Measurements from ENCODE around the gene GLP1R.

Gene GLP1R

DNA sequence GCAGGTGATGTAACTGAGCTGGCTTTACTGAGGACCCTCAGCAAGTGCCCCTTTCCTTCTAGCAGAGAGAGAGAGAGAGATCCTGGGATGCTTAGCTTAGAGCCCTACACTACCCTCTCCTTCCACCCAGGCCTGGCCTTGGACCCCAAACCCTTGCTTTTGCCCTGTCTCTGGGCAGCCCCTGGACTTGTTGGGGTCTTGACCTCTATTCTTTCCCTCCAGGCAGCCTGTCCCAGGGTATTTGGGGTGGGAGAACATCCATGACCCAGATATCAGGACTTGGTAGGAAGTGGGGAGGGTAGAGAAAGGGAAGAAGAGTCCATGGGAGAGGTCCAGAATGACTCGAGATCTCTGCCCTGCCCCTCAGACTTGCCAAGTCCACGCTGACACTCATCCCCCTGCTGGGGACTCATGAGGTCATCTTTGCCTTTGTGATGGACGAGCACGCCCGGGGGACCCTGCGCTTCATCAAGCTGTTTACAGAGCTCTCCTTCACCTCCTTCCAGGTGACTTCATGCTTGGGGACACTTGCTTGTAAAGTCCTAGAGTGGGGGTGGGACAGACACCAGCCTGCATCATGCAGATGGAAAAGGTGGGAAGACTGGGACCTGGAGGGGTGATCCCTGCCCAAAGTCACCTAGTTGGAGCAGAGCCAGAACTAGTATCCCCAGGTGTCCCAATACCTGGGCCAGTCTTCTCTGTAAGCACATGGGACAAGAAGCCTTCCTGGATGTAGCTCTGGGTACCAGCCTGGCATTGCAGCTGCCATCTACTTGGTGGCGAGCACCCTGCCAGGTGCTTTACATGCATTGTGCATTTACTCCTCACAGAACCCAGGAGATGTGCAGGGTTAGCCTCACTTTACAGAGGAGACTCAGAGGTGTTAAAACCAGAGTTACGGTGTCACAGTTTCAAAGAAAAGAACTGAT, 30.9 kb downstream of the GLP1R start:
- TF ChIP-seq GATA3 (IDR thresholded peaks at IDR 0.05; ENCODE audit: low read depth, low read length) (no peak), GATA2 (IDR thresholded peaks at IDR 0.05; ENCODE audit: low read depth, low read length) (no peak)

DNA sequence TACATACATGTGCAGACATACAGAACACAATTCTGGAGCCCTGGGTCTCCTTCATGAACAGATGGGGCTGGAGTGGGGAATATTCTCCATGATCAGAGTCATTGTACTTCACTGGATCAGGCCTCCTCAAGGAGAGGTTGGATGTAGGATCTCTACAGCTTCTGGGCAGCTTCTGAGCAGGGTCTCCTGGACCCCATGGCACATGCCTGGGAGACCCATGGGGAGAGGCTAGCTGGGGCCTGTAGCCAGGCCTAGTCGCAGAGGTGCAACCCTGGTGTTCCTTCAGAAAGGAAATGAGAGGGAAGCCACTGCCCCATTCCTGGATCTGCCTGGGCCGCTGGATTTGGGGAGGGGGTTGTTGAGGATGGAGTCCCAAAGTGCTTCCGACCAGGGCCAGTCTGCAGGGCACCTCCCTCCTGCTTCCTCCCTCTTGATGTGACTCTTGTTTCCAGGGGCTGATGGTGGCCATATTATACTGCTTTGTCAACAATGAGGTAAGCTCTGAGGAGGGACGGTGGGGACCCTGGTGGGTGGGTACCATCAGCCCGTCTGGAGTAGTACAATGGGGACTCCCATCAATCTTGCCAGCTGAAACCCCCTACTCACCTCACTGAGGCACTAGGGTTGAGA, 31.8 kb downstream of the GLP1R start:
- no peak for TF ChIP-seq GATA2 (IDR thresholded peaks at IDR 0.05; ENCODE audit: low read depth, low read length)
- TF ChIP-seq GATA3 (IDR thresholded peaks at IDR 0.05; ENCODE audit: low read depth, low read length): no peak

DNA sequence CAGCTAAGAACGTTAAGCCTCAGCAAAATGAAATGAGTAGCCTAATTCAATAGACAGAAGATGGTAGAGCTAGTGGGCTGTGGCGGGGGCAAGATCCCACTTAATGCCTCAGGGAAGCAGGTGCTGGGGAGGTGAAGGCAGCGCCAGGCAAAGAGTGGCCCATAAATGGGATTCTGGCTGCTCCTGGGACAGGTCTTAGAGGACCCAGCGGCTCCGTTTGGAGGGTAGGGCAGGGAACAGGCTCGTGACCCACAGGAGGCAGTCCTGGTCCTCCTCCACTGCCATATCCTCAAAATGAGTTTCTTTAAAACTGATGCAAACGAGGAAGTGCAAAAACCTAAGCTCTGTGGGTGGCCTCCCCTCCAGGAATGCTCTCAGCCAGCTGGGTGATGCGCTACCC, 33.7 kb downstream of the GLP1R start:
- TF ChIP-seq GATA2 (IDR thresholded peaks at IDR 0.05; ENCODE audit: low read depth, low read length): no peak
- TF ChIP-seq GATA3 (IDR thresholded peaks at IDR 0.05; ENCODE audit: low read depth, low read length): no peak

DNA sequence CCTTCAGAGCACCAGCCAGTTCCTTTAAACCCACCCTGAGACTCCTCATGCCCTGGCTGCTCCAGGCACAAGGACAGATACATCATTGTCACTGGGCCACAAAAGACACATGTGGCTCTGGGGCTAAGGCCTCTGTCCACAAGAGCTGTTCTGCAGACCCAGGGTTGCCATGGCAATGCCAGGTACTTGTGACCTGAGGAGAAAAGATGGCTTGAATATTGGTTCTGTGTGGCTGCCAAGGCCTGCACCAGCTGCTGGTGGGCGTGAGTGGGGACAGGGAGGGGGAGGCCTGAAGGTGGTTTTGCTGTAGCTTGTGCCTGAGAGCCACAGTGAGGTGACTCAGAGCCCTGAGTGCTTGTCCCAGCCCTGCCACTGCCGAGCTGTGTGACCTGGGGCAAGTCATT, 34.7 kb downstream of the GLP1R start:
- no peak for TF ChIP-seq GATA2 (IDR thresholded peaks at IDR 0.05; ENCODE audit: low read depth, low read length)
- TF ChIP-seq GATA3 (IDR thresholded peaks at IDR 0.05; ENCODE audit: low read depth, low read length): no peak

DNA sequence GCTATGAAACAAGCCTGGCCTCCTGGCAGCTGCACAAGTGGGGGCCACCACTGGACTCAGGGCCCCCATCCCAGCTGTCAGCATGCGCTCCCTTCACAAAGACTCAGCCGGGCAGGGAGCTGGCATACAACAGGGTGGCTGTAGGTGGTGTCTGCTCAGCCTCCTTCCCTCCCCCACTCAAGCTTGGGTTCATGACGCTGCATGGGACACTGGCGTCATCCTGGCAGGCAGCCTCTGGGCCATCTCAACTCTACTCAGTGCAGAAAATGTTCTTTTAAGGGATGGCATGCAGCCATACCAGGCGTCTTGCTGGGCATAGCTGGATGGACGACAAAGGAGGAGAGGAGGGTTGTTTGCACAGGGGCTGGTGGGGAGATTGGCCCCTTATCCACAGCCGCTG, 35.9 kb downstream of the GLP1R start:
- TF ChIP-seq GATA3 (IDR thresholded peaks at IDR 0.05; ENCODE audit: low read depth, low read length): no peak

DNA sequence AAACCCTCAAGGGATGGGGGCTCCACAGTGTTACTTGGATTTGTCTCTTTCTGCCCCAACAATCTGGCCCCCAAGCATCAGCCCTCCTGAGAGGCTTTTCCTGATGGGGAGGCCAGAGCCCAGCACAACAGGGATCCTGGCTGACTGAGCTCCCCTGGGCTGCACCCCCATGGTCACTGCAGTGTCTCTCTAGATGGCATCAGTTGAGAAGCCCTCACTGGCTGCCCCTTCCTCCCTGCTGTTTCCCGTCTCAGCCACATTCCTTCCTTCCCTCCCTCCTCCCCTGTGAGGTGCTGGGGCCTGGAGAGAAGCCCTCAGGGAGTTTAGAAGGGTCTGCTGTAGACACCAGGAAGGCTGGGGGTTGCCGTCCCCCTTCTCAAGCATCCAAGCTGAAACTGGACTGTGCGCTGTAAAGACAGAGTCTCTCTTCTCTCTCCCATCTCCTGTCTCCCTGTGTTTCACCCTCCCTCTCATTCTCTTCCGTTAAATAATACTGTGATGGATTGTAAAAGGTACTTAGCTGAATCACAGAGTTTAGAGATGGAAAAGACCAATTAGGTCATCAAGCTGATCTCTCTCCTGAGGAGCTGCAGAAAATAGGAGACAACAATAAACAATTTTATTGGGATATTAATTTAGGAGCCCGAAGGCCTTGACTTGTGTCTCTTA, 36.7 kb downstream of the GLP1R start:
- TF ChIP-seq GATA2 (IDR thresholded peaks at IDR 0.05; ENCODE audit: low read depth, low read length) (no peak), GATA3 (IDR thresholded peaks at IDR 0.05; ENCODE audit: low read depth, low read length) (no peak)

DNA sequence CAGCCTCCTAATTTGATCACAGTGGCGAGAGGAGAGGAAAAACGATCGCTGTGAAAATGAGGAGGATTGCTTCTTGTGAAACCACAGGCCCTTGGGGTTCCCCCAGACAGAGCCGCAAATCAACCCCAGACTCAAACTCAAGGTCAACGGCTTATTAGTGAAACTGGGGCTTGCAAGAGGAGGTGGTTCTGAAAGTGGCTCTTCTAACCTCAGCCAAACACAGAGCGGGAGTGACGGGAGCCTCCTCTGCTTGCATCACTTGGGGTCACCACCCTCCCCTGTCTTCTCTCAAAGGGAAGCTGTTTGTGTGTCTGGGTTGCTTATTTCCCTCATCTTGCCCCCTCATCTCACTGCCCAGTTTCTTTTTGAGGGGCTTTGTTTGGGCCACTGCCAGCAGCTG, 37.7 kb downstream of the GLP1R start:
- no peak for TF ChIP-seq GATA2 (IDR thresholded peaks at IDR 0.05; ENCODE audit: low read depth, low read length)
- no peak for TF ChIP-seq GATA3 (IDR thresholded peaks at IDR 0.05; ENCODE audit: low read depth, low read length)

DNA sequence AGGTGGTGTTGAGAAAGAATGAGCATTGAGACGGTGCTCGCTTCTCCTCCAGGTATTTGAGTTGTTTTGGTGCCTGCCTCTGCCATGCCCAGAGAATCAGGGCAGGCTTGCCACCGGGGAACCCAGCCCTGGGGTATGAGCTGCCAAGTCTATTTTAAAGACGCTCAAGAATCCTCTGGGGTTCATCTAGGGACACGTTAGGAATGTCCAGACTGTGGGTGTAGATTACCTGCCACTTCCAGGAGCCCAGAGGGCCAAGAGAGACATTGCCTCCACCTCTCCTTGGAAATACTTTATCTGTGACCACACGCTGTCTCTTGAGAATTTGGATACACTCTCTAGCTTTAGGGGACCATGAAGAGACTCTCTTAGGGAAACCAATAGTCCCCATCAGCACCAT, 38.1 kb downstream of the GLP1R start:
- TF ChIP-seq GATA2 (IDR thresholded peaks at IDR 0.05; ENCODE audit: low read depth, low read length) (no peak), GATA3 (IDR thresholded peaks at IDR 0.05; ENCODE audit: low read depth, low read length) (no peak)

DNA sequence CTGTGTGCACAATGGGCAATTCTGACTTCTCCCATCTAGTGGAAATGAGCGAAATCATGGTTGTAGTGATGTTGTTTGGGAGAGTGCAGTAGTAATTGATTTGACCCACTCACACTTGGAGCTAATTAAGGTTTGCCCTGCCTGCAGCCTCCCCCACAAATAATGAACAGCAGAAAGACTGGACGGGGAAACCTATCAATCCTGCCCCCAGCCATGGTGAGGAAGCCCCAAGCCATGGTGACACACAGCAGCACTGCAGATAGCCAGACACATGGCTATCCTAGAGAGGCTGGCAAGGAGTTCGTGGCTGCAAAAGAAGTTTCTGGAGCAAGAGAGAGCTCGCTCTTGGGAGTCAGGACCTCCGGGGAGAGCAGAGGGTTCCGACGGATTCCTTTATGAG, 38.6 kb downstream of the GLP1R start:
- no peak for TF ChIP-seq GATA3 (IDR thresholded peaks at IDR 0.05; ENCODE audit: low read depth, low read length)

DNA sequence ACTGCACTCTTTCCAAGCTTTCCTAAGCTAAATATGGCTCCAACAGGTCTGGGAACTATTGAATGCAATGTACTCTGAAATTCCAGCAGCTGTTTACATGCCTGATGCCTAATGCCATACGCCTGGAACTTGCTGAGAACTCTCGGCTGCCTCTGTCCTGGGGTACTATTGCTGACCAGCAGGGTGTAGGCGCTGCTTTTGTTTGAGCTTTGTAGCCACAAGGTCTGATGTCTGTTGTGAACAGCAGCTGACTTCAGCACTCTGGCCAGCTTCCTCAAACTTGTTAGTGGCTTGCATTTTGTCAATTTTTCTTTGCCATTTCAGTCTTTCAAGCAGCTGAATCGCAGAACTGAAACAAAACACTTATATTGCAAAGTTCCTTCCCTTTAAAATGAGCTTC, 39.8 kb downstream of the GLP1R start:
- no peak for TF ChIP-seq GATA3 (IDR thresholded peaks at IDR 0.05; ENCODE audit: low read depth, low read length)
- TF ChIP-seq GATA2 (IDR thresholded peaks at IDR 0.05; ENCODE audit: low read depth, low read length): no peak

DNA sequence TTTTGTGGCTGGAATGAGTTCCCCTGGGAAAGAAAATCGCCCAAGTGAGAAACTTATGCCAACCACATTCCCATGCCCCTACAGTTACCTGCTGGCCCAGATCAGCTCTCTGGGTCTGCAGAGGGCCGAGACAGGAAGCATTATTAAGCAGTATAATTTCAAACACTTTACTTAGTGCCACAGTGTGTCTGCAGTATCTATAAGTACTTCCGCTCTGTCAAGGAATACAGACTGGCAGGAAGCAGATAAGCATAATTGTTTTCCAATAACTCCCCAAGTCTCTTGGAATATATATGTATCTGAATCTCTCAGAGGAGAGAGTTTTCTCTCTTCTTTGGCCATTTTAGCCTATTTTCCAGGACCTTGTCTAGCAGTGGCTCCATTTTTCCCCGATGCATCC, 41.5 kb downstream of the GLP1R start:
- TF ChIP-seq GATA3 (IDR thresholded peaks at IDR 0.05; ENCODE audit: low read depth, low read length) (no peak), GATA2 (IDR thresholded peaks at IDR 0.05; ENCODE audit: low read depth, low read length) (no peak)

DNA sequence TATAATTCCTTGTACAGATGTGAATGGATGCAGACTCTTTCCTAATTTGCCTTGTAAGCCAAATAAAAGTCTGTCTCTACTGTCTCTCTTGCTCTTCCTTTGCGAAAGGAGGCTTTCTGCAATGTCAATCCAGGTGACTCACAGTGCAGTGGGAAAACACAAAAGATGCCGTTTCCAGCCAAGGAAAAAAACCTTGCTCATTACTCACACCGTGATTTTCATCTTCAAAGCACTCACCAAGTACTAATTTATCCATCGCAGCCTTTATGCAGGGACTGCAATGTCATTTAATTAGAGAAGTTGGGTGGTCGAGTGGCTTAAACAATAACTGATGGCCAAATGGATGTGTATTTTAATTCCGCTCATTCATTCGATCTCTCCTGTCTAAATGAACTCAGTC, 42.6 kb downstream of the GLP1R start:
- TF ChIP-seq GATA3 (IDR thresholded peaks at IDR 0.05; ENCODE audit: low read depth, low read length) (no peak), GATA2 (IDR thresholded peaks at IDR 0.05; ENCODE audit: low read depth, low read length) (no peak)

DNA sequence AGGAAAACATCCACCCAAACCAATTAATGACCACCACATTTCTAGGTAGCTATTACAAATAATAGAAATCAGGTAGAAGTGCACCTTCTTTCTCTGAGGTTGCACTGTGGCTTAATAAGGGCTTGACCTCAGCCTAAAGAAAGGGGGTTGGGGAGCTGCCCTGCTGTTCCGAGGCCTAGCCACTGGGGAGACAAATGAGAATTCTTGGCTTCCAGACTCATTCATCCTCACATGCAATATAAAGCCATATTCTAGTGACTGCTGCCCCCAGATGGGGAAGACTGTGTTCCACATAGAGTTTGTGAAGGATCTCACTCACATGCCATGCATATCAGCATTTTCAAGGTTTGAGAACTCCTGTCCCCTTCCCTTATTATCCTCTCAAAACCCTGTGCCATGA, 43.5 kb downstream of the GLP1R start:
- TF ChIP-seq GATA3 (IDR thresholded peaks at IDR 0.05; ENCODE audit: low read depth, low read length) (no peak), GATA2 (IDR thresholded peaks at IDR 0.05; ENCODE audit: low read depth, low read length) (no peak)

DNA sequence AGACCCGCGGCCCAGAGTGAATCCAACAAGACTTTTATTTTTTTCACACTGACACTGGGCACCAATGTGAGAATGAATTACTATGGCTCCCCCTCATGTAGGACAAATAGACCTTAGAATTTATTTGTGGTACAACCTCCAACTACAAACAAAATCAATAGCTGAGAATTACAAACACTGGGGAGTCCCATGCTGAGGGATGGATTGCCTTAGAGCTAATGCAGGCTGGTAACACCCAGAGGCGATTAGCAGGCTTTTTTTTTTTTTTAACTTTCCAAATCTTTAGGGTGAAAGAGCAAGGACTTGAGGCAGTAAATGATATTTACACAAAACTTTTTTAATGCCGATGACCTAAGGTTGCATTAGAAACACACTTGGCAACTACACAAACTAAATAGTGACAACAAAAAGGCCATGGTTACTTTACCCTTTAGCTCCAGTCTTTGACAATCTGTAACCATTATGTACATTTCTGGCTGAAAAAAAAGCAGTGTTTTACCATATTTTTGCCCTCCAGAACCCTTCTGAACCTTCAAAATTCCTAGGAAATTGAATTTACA, 44.6 kb downstream of the GLP1R start:
- no peak for TF ChIP-seq GATA2 (IDR thresholded peaks at IDR 0.05; ENCODE audit: low read depth, low read length)
- TF ChIP-seq GATA3 (IDR thresholded peaks at IDR 0.05; ENCODE audit: low read depth, low read length): no peak

All from SH-SY5Y (cell line).